Measurements from ENCODE around the gene MOB3B.

- TF ChIP-seq, protein P1, sequence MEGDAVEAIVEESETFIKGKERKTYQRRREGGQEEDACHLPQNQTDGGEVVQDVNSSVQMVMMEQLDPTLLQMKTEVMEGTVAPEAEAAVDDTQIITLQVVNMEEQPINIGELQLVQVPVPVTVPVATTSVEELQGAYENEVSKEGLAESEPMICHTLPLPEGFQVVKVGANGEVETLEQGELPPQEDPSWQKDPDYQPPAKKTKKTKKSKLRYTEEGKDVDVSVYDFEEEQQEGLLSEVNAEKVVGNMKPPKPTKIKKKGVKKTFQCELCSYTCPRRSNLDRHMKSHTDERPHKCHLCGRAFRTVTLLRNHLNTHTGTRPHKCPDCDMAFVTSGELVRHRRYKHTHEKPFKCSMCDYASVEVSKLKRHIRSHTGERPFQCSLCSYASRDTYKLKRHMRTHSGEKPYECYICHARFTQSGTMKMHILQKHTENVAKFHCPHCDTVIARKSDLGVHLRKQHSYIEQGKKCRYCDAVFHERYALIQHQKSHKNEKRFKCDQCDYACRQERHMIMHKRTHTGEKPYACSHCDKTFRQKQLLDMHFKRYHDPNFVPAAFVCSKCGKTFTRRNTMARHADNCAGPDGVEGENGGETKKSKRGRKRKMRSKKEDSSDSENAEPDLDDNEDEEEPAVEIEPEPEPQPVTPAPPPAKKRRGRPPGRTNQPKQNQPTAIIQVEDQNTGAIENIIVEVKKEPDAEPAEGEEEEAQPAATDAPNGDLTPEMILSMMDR (conservative IDR thresholded peaks at IDR 0.05; ENCODE audit: low read depth, low read length) = no peak
- TF ChIP-seq EZH2phosphoT487 (IDR thresholded peaks at IDR 0.05; ENCODE audit: borderline replicate concordance, low read length) (no peak), EZH2 (IDR thresholded peaks at IDR 0.05; ENCODE audit: low read length, unreplicated experiment) (no peak)
Measured at GRCh38 chr9:27451207-27451797, 78.3 kb downstream of the MOB3B start.

All from PC-3 (cell line).